Suprapubic skin (tissue), 4 donors: Measurements from ENCODE around the gene HOMER1.

Experiments used
- EP300 ChIP-seq: sonication (generic); formaldehyde crosslinking; IDR thresholded peaks from one replicate; pipeline ENCODE4 v1.6.1; 2017; ENCODE audit warnings: antibody characterized with exemption
- POLR2A ChIP-seq, 2 donors: fragments of 450-650 bp; IDR thresholded peaks; one replicate each; pipeline ENCODE4 v1.6.1; 2017; ENCODE audit warnings: antibody characterized with exemption in 2 of 2, mild to moderate bottlenecking in 2 of 2, moderate library complexity in 2 of 2
- POLR2AphosphoS5 ChIP-seq, 3 donors: sonication (generic); formaldehyde crosslinking; IDR thresholded peaks; one replicate each; pipeline ENCODE4 v1.6.1; 2017; ENCODE audit warnings: antibody characterized with exemption in 3 of 3
- TF ChIP-seq, protein P1 (sequence below), 2 donors: fragments of 200-600 bp in 1 of 2; fragments of 450-650 bp in 1 of 2; sonication (generic) in 1 of 2; IDR thresholded peaks; one replicate each; pipeline ENCODE4 v1.5.1; 2016 to 2019; ENCODE audit warnings: antibody characterized with exemption in 2 of 2, mild to moderate bottlenecking in 1 of 2, moderate library complexity in 1 of 2

DNA sequence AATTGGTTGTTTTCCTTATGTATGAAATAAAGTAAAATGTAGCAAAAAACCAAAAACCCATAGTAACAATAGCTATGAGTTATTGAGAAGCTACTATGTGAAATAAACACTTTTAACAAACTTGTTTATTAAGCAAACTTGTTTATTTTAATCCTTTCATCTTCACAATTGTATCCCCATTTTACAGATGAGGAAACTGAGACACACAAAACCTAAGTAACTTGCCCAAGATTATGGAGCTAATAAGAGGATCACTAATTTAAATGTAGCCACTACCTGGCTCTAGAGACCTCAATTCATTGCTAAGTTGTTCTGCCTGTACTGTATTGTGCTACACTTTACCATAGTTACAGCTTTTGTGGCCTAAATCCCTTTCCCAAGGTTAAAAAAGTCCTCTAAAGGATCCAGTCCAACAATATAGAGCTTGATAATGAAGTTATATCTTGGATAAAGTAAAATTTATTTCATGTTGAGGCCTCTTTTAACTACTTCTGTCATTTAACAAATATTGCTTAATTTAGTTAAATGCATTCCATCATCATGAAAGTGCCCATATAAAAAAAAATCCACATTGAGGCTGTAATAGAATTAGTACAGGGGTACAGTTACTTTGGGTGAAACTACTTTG lies 22.1 kb downstream of the HOMER1 start:
- TF ChIP-seq EP300: no peak
- TF ChIP-seq, protein P1, sequence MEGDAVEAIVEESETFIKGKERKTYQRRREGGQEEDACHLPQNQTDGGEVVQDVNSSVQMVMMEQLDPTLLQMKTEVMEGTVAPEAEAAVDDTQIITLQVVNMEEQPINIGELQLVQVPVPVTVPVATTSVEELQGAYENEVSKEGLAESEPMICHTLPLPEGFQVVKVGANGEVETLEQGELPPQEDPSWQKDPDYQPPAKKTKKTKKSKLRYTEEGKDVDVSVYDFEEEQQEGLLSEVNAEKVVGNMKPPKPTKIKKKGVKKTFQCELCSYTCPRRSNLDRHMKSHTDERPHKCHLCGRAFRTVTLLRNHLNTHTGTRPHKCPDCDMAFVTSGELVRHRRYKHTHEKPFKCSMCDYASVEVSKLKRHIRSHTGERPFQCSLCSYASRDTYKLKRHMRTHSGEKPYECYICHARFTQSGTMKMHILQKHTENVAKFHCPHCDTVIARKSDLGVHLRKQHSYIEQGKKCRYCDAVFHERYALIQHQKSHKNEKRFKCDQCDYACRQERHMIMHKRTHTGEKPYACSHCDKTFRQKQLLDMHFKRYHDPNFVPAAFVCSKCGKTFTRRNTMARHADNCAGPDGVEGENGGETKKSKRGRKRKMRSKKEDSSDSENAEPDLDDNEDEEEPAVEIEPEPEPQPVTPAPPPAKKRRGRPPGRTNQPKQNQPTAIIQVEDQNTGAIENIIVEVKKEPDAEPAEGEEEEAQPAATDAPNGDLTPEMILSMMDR (IDR thresholded peaks at IDR 0.05): no peak
- no peak for TF ChIP-seq POLR2A (IDR thresholded peaks at IDR 0.05)
- TF ChIP-seq POLR2AphosphoS5 (IDR thresholded peaks at IDR 0.05): no peak
